ENCODE data around the gene GCK. TPM values are rescaled to one million over a fixed set of nuclear protein-coding genes. Genes with fewer than 3 reads are reported as not detected.
"Not testable (repeated sequence)": the region's sequence is repeated elsewhere in the genome, so short reads cannot be mapped to it uniquely, and the experiment has no call there.

GCK gene
- total and polyA plus RNA-seq, 2 donors (not counting 1 experiment from before 2014, with no cell fraction given): 0.22 to 0.24 TPM

DNA sequence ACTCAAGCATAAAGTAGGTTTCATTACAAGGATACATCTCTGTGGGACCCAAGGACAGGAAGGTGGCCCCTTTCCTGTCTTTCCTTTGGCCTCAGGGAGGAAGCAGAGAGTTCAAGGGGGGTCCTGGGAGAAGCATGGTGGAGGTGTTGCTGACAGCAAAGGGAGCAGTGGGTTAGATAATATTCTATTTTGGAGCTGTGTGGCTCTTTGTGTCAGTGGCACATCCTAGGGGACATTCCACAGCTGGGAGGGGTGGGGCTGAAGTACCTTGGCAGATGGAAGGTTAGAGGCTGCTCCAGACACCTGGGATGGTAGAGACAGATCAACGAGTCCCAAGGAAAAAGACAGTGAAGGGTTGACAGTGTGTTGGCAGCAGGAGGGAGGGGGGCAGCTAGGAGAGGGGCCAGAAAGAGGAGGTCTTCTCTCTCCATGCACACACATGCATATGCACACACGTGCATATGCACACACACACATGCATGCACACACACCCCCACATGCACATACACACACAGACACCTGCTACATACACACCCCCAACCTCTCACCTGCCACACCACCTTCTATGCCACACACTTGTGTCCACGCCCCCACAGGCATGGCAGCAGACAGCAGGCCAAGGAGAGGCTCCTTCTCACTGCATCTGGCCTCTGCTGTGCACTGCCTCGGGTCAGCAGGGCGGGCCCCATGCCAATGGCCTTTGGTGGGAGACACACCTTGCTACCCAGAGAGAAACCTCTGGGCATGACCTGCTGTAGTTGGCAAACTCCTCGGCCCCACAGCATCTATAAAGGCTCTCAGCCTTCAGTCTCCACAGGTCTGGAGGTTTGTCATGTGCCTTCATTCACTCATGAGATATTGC lies 60.3 kb downstream of the GCK start:
- intact Hi-C loops (cut with micrococcal nuclease): no loop called here
- Histone ChIP-seq H3K79me2 (ENCODE audit: control insufficient read depth, insufficient read depth, low read length) (no peaks in the 10 kb centered on the region), H4K20me1 (ENCODE audit: control insufficient read depth, insufficient read depth, low read length, poor library complexity, severe bottlenecking) (no peaks in the 10 kb centered on the region), H3K27me3 (replicated peaks in 1 of 4; ENCODE audit: control extremely low read depth in 1 of 4, control insufficient read depth in 3 of 4, insufficient read depth in 4 of 4, low read length in 3 of 4) (peaks cover 0 to 3% (median 0%) of the 10 kb centered on the region in 4 experiments), H3K4me1 (ENCODE audit: control insufficient read depth in 2 of 2, insufficient read depth in 2 of 2, low read length in 2 of 2) (peaks cover 2 to 5% of the 10 kb centered on the region in 2 donors), H3K4me2 (replicated peaks; ENCODE audit: low read depth, low read length, poor library complexity, severe bottlenecking) (no peak overlapping the region), H3K4me3 (ENCODE audit: control extremely low read depth in 1 of 5, extremely low read depth in 1 of 5, insufficient read depth in 1 of 5, low read depth in 2 of 5, low read length in 4 of 5) (no peak overlapping the region), H2AFZ (ENCODE audit: insufficient read depth, low read depth, low read length, poor library complexity, severe bottlenecking) (no peak overlapping the region), H3K9me3 (ENCODE audit: control extremely low read depth in 1 of 3, control insufficient read depth in 2 of 3, insufficient read depth in 1 of 3, low read length in 2 of 3) (peaks cover 3 to 9% (median 8%) of the 10 kb centered on the region in 3 donors), H3K36me3 (replicated peaks in 1 of 2; ENCODE audit: control extremely low read depth in 1 of 2, control insufficient read depth in 1 of 2, extremely low read depth in 1 of 2, insufficient read depth in 2 of 2, low read length in 1 of 2) (no peaks in the 10 kb centered on the region), H3K9ac (ENCODE audit: low read length) (no peak overlapping the region), H3K27ac (ENCODE audit: low read length in 2 of 2) (no peak overlapping the region)
- 79% methylated on average over 5 of the region's 6 CpGs for WGBS (ENCODE audit: insufficient coverage)
- Mint-ChIP-seq H3K4me1 (peaks cover 3% of the 10 kb centered on the region), H3K9me3 (ENCODE audit: insufficient read depth) (peaks cover 3% of the 10 kb centered on the region), H3K4me3 (no peak overlapping the region), H3K27me3 (no peaks in the 10 kb centered on the region), H3K27ac (no peak overlapping the region)
- ATAC-seq (ENCODE audit: low read depth) (no peak), DNase-seq (no peak)
- no peak for TF ChIP-seq CTCF (IDR thresholded peaks at IDR 0.05)
- TF ChIP-seq EZH2 (IDR thresholded peaks at IDR 0.05; ENCODE audit: borderline replicate concordance, insufficient read depth, low read depth, low read length, poor library complexity, severe bottlenecking): no peak
- CTCF ChIA-PET: no interaction called here
- POLR2A ChIA-PET: no interaction called here

- no peak for DNase-seq
- H4K20me1 ChIP-seq (ENCODE audit: control insufficient read depth, insufficient read depth, low read length, poor library complexity, severe bottlenecking): no peaks in the 10 kb centered on the region
- H3K79me2 ChIP-seq (ENCODE audit: control insufficient read depth, insufficient read depth, low read length): peaks cover 7% of the 10 kb centered on the region
- H3K9ac ChIP-seq (ENCODE audit: low read length): no peak overlapping the region
- H3K27ac Mint-ChIP-seq: no peak overlapping the region
- H3K27me3 ChIP-seq (replicated peaks in 1 of 4; ENCODE audit: control extremely low read depth in 1 of 4, control insufficient read depth in 3 of 4, insufficient read depth in 4 of 4, low read length in 3 of 4): peaks cover 0 to 3% (median 0%) of the 10 kb centered on the region in 4 experiments
- H3K27me3 Mint-ChIP-seq: no peaks in the 10 kb centered on the region
- H3K4me1 ChIP-seq (ENCODE audit: control insufficient read depth in 2 of 2, insufficient read depth in 2 of 2, low read length in 2 of 2): peaks cover 9 to 15% of the 10 kb centered on the region in 2 donors
- no peak overlapping the region for H2AFZ ChIP-seq (ENCODE audit: insufficient read depth, low read depth, low read length, poor library complexity, severe bottlenecking)
- no peak overlapping the region for H3K4me3 Mint-ChIP-seq
- peaks cover 15% of the 10 kb centered on the region for H3K4me1 Mint-ChIP-seq
- no peak overlapping the region for H3K4me2 ChIP-seq (replicated peaks; ENCODE audit: low read depth, low read length, poor library complexity, severe bottlenecking)
- TF ChIP-seq EZH2 (IDR thresholded peaks at IDR 0.05; ENCODE audit: borderline replicate concordance, insufficient read depth, low read depth, low read length, poor library complexity, severe bottlenecking) (no peak), CTCF (IDR thresholded peaks at IDR 0.05) (no peak)
- H3K9me3 ChIP-seq (ENCODE audit: control extremely low read depth in 1 of 3, control insufficient read depth in 2 of 3, insufficient read depth in 1 of 3, low read length in 2 of 3): peaks cover 3 to 9% (median 8%) of the 10 kb centered on the region in 3 donors
- peaks cover 3% of the 10 kb centered on the region for H3K9me3 Mint-ChIP-seq (ENCODE audit: insufficient read depth)
- H3K4me3 ChIP-seq (ENCODE audit: control extremely low read depth in 1 of 5, extremely low read depth in 1 of 5, insufficient read depth in 1 of 5, low read depth in 2 of 5, low read length in 4 of 5): no peak overlapping the region
- no peak for ATAC-seq (ENCODE audit: low read depth)
- CTCF ChIA-PET: no interaction called here
- H3K27ac ChIP-seq (ENCODE audit: low read length in 2 of 2): no peak overlapping the region
- no peaks in the 10 kb centered on the region for H3K36me3 ChIP-seq (replicated peaks in 1 of 2; ENCODE audit: control extremely low read depth in 1 of 2, control insufficient read depth in 1 of 2, extremely low read depth in 1 of 2, insufficient read depth in 2 of 2, low read length in 1 of 2)
- POLR2A ChIA-PET: no interaction called here
- intact Hi-C loops (cut with micrococcal nuclease): no loop called here
These were observed 62.1 kb downstream of the GCK start for GRCh38 chr7:44127161-44127560.

DNA sequence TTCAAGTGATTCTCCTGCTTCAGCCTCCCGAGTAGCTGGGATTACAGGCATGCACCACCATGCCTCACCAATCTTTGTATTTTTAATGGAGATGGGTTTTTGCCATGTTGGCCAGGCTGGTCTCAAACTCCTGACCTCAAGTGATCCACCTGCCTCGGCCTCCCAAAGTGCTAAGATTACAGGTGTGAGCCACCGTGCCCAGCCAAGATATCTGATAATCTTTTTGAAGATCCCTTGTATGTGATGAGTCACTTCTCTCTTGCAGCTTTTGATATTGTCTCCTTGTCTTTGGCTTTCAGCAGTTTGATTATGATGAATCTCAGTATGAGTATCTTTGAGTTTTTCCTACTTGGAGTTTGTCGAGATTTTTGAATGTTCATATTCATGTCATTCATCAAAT lies 62.7 kb downstream of the GCK start:
- H3K27me3 Mint-ChIP-seq; POLR2A ChIA-PET; H3K9me3 Mint-ChIP-seq (ENCODE audit: insufficient read depth); H3K27ac ChIP-seq (ENCODE audit: low read length in 2 of 2); H3K4me3 ChIP-seq (ENCODE audit: control extremely low read depth in 1 of 5, extremely low read depth in 1 of 5, insufficient read depth in 1 of 5, low read depth in 2 of 5, low read length in 4 of 5); DNase-seq; H3K4me3 Mint-ChIP-seq; intact Hi-C loops (cut with micrococcal nuclease); H3K4me2 ChIP-seq (replicated peaks; ENCODE audit: low read depth, low read length, poor library complexity, severe bottlenecking); H3K9me3 ChIP-seq (ENCODE audit: control extremely low read depth in 1 of 3, control insufficient read depth in 2 of 3, insufficient read depth in 1 of 3, low read length in 2 of 3); CTCF ChIA-PET; H3K27ac Mint-ChIP-seq; H3K36me3 ChIP-seq (replicated peaks in 1 of 2; ENCODE audit: control extremely low read depth in 1 of 2, control insufficient read depth in 1 of 2, extremely low read depth in 1 of 2, insufficient read depth in 2 of 2, low read length in 1 of 2); H3K27me3 ChIP-seq (replicated peaks in 1 of 4; ENCODE audit: control extremely low read depth in 1 of 4, control insufficient read depth in 3 of 4, insufficient read depth in 4 of 4, low read length in 3 of 4); H4K20me1 ChIP-seq (ENCODE audit: control insufficient read depth, insufficient read depth, low read length, poor library complexity, severe bottlenecking); H3K9ac ChIP-seq (ENCODE audit: low read length); H2AFZ ChIP-seq (ENCODE audit: insufficient read depth, low read depth, low read length, poor library complexity, severe bottlenecking); ATAC-seq (ENCODE audit: low read depth): not testable (repeated sequence)
- Histone ChIP-seq H3K4me1 (ENCODE audit: control insufficient read depth in 2 of 2, insufficient read depth in 2 of 2, low read length in 2 of 2) (peaks cover 9 to 19% of the 10 kb centered on the region in 2 donors), H3K79me2 (ENCODE audit: control insufficient read depth, insufficient read depth, low read length) (peaks cover 13% of the 10 kb centered on the region)
- peaks cover 16% of the 10 kb centered on the region for H3K4me1 Mint-ChIP-seq
- 100% methylated on average over 2 of the region's 4 CpGs for WGBS (ENCODE audit: insufficient coverage)
